Neural progenitor cell (in vitro differentiated cells): ENCODE data around the gene AMER3. TPM values are rescaled to one million over a fixed set of nuclear protein-coding genes. Genes with fewer than 3 reads are reported as not detected.

ENCODE experiments used
- DNase-seq: peaks from one replicate; pipeline ENCODE4 v3.0.0-alpha.2; 2016; ENCODE audit warnings: low spot score
- H2AFZ ChIP-seq: fragments of 200-600 bp; sonication (generic); replicated peaks from 2 replicates; pipeline ENCODE4 v1.6.1; 2016; ENCODE audit warnings: antibody characterized with exemption
- H3F3A ChIP-seq: fragments of 200-600 bp; sonication (generic); 2 replicates; pipeline ENCODE4 v1.6.1; 2016; ENCODE audit warnings: antibody characterized with exemption, low read depth
- H3K27ac ChIP-seq: fragments of 200-600 bp; sonication (generic); 2 replicates; pipeline ENCODE4 v1.5.1; 2016; ENCODE audit warnings: mild to moderate bottlenecking
- H3K27me3 ChIP-seq: fragments of 200-600 bp; sonication (generic); 2 replicates; pipeline ENCODE4 v1.6.1; 2016; ENCODE audit warnings: mild to moderate bottlenecking, moderate library complexity
- H3K36me3 ChIP-seq: fragments of 200-600 bp; sonication (generic); 2 replicates; pipeline ENCODE4 v1.5.1; 2016
- H3K4me1 ChIP-seq: fragments of 200-600 bp; sonication (generic); 2 replicates; pipeline ENCODE4 v1.6.1; 2016; ENCODE audit warnings: mixed run types
- H3K4me2 ChIP-seq: fragments of 200-600 bp; sonication (generic); 2 replicates; pipeline ENCODE4 v1.6.1; 2016
- H3K4me3 ChIP-seq: fragments of 200-600 bp; sonication (generic); 2 replicates; pipeline ENCODE4 v1.5.1; 2016
- H3K79me2 ChIP-seq: fragments of 200-600 bp; sonication (generic); 2 replicates; pipeline ENCODE4 v1.6.1; 2016; ENCODE audit warnings: low read depth
- H3K9ac ChIP-seq: fragments of 200-600 bp; sonication (generic); 2 replicates; pipeline ENCODE4 v1.6.1; 2016
- H3K9me3 ChIP-seq: fragments of 200-600 bp; sonication (generic); 2 replicates; pipeline ENCODE4 v1.5.1; 2016; ENCODE audit warnings: low read depth
- H4K20me1 ChIP-seq: fragments of 200-600 bp; sonication (generic); 2 replicates; pipeline ENCODE4 v1.6.1; 2016; ENCODE audit warnings: low read depth
- H3K27ac Mint-ChIP-seq: 3 replicates; pipeline ENCODE4 v1.8.0; 2021; ENCODE audit warnings: mixed read lengths
- H3K27me3 Mint-ChIP-seq: 2 replicates; pipeline ENCODE4 v1.8.0; 2022; ENCODE audit warnings: low read depth, mild to moderate bottlenecking, inconsistent platforms, moderate library complexity, mixed read lengths; ENCODE audit not compliant: insufficient read depth
- H3K36me3 Mint-ChIP-seq: 3 replicates; pipeline ENCODE4 v1.8.0; 2021; ENCODE audit warnings: mixed read lengths
- H3K4me1 Mint-ChIP-seq: 3 replicates; pipeline ENCODE4 v1.8.0; 2021; ENCODE audit warnings: mixed read lengths
- H3K4me3 Mint-ChIP-seq: 3 replicates; pipeline ENCODE4 v1.8.0; 2021; ENCODE audit warnings: mild to moderate bottlenecking, moderate library complexity, mixed read lengths
- H3K9me3 Mint-ChIP-seq: 3 replicates; pipeline ENCODE4 v1.8.0; 2020; ENCODE audit warnings: mixed read lengths
- EZH2 ChIP-seq: fragments of 200-600 bp; sonication (generic); IDR thresholded peaks from 2 replicates; pipeline ENCODE4 v1.6.1; 2017; ENCODE audit warnings: antibody characterized with exemption, mild to moderate bottlenecking, moderate library complexity
- EZH2phosphoT487 ChIP-seq: fragments of 200-600 bp; sonication (generic); IDR thresholded peaks from 2 replicates; pipeline ENCODE4 v1.6.1; 2017; ENCODE audit warnings: antibody characterized with exemption
- total RNA-seq: library from RNA; depleted of rRNA; stranded (reverse); fragments of >200 nt; gene quantifications from 2 replicates; pipeline ENCODE4 v1.2.3, GENCODE V29; 2015; ENCODE audit warnings: low replicate concordance
- TF ChIP-seq, protein P1 (sequence below): fragments of 200-600 bp; sonication (generic); IDR thresholded peaks from 2 replicates; pipeline ENCODE4 v1.5.1; 2017; ENCODE audit warnings: antibody characterized with exemption, mild to moderate bottlenecking

AMER3 gene
- total RNA-seq, 1 donor from 2014 or later, result not detected

DNA sequence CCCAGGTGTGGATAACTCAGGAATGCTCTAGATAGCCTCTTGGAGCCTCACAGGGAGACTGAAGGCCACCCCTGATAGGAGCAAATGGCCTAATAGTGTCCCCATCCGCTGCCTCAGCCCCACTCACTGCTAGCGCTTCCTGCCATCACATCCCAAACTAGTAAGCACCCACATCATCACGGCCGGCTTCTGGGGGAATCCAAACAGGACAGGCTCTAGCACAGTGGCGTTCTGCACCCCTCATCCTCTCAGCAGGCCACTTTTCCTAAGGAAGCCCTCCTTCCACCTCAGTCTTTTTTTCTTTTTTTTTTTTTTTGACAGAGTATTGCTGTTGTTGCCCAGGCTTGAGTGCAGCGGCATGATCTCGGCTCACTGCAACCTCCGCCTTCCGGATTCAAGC, 6.3 kb upstream of the AMER3 start:
- H2AFZ ChIP-seq, result no peak overlapping the region
- H3K9me3 Mint-ChIP-seq, result peaks cover 6% of the 10 kb centered on the region
- H3K36me3 ChIP-seq, result no peaks in the 10 kb centered on the region
- no peak overlapping the region for H3K4me3 Mint-ChIP-seq
- H3K4me2 ChIP-seq, result no peak overlapping the region
- H3K9me3 ChIP-seq, result no peaks in the 10 kb centered on the region
- no peak for DNase-seq
- no peak overlapping the region for H3K27ac ChIP-seq
- peaks cover 14% of the 10 kb centered on the region for H3K27me3 Mint-ChIP-seq
- peaks cover 18% of the 10 kb centered on the region for H3K27me3 ChIP-seq
- no peaks in the 10 kb centered on the region for H3K36me3 Mint-ChIP-seq
- no peak overlapping the region for H3K27ac Mint-ChIP-seq
- TF ChIP-seq, protein P1, sequence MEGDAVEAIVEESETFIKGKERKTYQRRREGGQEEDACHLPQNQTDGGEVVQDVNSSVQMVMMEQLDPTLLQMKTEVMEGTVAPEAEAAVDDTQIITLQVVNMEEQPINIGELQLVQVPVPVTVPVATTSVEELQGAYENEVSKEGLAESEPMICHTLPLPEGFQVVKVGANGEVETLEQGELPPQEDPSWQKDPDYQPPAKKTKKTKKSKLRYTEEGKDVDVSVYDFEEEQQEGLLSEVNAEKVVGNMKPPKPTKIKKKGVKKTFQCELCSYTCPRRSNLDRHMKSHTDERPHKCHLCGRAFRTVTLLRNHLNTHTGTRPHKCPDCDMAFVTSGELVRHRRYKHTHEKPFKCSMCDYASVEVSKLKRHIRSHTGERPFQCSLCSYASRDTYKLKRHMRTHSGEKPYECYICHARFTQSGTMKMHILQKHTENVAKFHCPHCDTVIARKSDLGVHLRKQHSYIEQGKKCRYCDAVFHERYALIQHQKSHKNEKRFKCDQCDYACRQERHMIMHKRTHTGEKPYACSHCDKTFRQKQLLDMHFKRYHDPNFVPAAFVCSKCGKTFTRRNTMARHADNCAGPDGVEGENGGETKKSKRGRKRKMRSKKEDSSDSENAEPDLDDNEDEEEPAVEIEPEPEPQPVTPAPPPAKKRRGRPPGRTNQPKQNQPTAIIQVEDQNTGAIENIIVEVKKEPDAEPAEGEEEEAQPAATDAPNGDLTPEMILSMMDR, result no peak
- no peak for TF ChIP-seq EZH2phosphoT487
- TF ChIP-seq EZH2, result no peak
- H4K20me1 ChIP-seq, result no peaks in the 10 kb centered on the region
- H3K4me1 Mint-ChIP-seq, result peaks cover 5% of the 10 kb centered on the region
- no peaks in the 10 kb centered on the region for H3F3A ChIP-seq
- peaks cover 8% of the 10 kb centered on the region for H3K4me1 ChIP-seq
- H3K9ac ChIP-seq, result no peak overlapping the region
- no peaks in the 10 kb centered on the region for H3K79me2 ChIP-seq
- no peak overlapping the region for H3K4me3 ChIP-seq

DNA sequence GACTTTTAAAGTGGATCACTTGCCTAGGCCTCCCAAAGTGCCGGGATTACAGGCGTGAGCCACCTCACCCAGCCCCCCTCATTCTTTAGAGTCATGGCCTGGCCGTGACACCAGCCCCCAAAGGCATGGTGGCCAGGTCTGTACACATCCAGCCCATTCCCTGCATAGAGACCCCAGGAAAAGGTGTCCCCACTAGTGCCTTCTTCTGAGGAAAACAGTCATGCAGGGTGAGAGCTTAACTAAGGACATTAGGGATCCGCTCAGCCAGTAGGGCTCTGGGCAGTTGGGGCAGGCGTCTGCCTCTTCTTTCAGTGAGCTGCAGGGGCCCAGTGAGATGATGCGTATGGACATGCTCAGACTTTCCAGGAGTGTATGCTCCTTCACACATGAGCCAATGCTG, 5.7 kb upstream of the AMER3 start:
- Histone ChIP-seq H3K36me3 (no peaks in the 10 kb centered on the region), H3F3A (peaks cover under 1% of the 10 kb centered on the region), H2AFZ (no peak overlapping the region), H3K27ac (no peak overlapping the region), H4K20me1 (peaks cover under 1% of the 10 kb centered on the region), H3K79me2 (no peaks in the 10 kb centered on the region), H3K9me3 (no peaks in the 10 kb centered on the region), H3K4me2 (no peak overlapping the region), H3K9ac (no peak overlapping the region), H3K4me1 (peaks cover 5% of the 10 kb centered on the region), H3K27me3 (peaks cover 24% of the 10 kb centered on the region), H3K4me3 (no peak overlapping the region)
- Mint-ChIP-seq H3K27me3 (peaks cover 20% of the 10 kb centered on the region), H3K36me3 (no peaks in the 10 kb centered on the region), H3K9me3 (peaks cover 2% of the 10 kb centered on the region), H3K4me1 (peaks cover under 1% of the 10 kb centered on the region), H3K27ac (no peak overlapping the region), H3K4me3 (no peak overlapping the region)
- TF ChIP-seq EZH2phosphoT487, result no peak
- TF ChIP-seq EZH2, result no peak
- DNase-seq, result no peak

DNA sequence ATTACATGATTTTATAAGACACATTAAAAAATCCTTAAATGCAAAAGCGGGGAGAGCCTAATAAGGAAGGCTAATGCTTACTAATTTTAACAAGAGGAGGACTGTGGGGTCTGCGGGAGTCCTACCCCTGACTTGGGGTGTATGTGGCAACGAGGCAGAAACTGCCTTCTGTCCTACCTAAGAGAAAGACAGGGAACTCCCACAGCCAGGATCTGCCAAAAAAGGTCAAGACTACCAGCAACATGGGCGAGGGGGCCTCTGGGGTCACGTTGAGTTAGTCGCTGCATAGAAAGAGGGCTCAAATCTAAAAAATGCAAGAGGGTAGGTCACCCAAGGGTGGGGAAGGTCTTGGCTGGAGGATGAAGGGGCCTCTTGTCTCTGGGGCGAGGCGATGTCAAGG, 529 bp upstream of the AMER3 start:
- peak overlapping the region; percentile 81 for H3K4me3 Mint-ChIP-seq
- peaks cover 11% of the 10 kb centered on the region for H3K4me1 Mint-ChIP-seq
- peaks cover 52% of the 10 kb centered on the region for H3K27me3 Mint-ChIP-seq
- H2AFZ ChIP-seq, result no peak overlapping the region
- H3K36me3 Mint-ChIP-seq, result no peaks in the 10 kb centered on the region
- H3K36me3 ChIP-seq, result no peaks in the 10 kb centered on the region
- peaks cover 71% of the 10 kb centered on the region for H3K27me3 ChIP-seq
- H3K4me2 ChIP-seq, result no peak overlapping the region
- no peaks in the 10 kb centered on the region for H3K9me3 Mint-ChIP-seq
- no peak for DNase-seq
- H3K9ac ChIP-seq, result no peak overlapping the region
- no peak overlapping the region for H3K27ac ChIP-seq
- H3K27ac Mint-ChIP-seq, result no peak overlapping the region
- TF ChIP-seq EZH2, result no peak
- TF ChIP-seq, protein P1, result no peak
- no peak for TF ChIP-seq EZH2phosphoT487
- no peak overlapping the region for H3K4me3 ChIP-seq
- H3K79me2 ChIP-seq, result no peaks in the 10 kb centered on the region
- H4K20me1 ChIP-seq, result peaks cover 26% of the 10 kb centered on the region
- H3F3A ChIP-seq, result peaks cover 24% of the 10 kb centered on the region
- peaks cover 16% of the 10 kb centered on the region for H3K4me1 ChIP-seq
- H3K9me3 ChIP-seq, result no peaks in the 10 kb centered on the region

DNA sequence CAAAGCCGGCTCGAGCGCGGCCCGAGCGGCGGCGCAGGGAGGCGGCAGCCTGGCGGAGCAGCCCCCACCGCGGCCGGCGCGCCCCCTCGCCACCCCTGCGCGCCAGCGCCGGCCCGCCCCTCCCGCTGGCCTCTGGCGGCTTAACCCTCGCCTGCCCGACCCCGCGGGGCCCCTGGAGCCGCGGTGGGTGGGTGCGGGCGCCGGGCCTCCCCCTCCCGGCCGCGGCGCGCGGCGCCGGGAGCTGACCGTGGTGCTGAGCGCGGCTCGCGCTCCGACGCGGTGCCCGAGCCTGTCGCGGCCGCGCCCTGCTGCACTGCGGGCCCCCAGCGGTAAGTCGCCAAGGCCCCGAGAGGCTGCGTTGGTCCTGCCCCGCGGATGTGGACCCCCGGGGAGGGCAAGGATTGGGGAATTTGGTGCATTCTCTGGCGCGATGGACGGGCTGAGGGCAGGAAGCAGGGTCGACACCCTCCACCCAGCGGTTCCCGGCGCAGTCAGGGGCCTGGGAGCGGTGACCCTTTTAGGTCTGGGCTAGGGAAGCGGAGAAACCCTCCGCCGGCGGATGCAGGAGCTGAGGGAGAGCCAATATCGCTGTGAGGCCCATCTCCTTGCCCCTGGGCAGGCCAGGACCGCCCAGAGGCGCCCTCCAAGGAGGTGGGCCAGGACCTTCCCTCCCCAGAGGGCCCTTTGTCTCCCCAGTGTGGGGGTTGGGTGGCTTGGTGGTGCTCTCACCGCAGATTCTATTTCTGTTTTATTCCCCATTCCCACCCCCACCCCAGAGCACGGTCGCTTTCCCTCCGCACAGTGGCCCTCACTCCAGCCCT, 923 bp downstream of the AMER3 start:
- Mint-ChIP-seq H3K27me3 (peaks cover 52% of the 10 kb centered on the region), H3K4me1 (peaks cover 11% of the 10 kb centered on the region), H3K9me3 (no peaks in the 10 kb centered on the region), H3K4me3 (peak overlapping the region; percentile 82), H3K36me3 (no peaks in the 10 kb centered on the region), H3K27ac (no peak overlapping the region)
- Histone ChIP-seq H2AFZ (peak overlapping the region; percentile 94), H3K9ac (no peak overlapping the region), H3K27me3 (peaks cover 74% of the 10 kb centered on the region), H3K4me1 (peaks cover 16% of the 10 kb centered on the region), H3K4me3 (peak overlapping the region; percentile 90), H3K9me3 (no peaks in the 10 kb centered on the region), H3K27ac (no peak overlapping the region), H4K20me1 (peaks cover 26% of the 10 kb centered on the region), H3K79me2 (no peaks in the 10 kb centered on the region), H3K36me3 (no peaks in the 10 kb centered on the region), H3K4me2 (peak overlapping the region; percentile 99), H3F3A (peaks cover 24% of the 10 kb centered on the region)
- TF ChIP-seq EZH2, result no peak
- TF ChIP-seq, protein P1, result no peak
- TF ChIP-seq EZH2phosphoT487, result no peak
- DNase-seq, result peak; percentile 91
